ENCODE measurements around the gene RXFP2. TPM values are rescaled to one million over a fixed set of nuclear protein-coding genes. Genes with fewer than 3 reads are reported as not detected.

Gene RXFP2, protein sequence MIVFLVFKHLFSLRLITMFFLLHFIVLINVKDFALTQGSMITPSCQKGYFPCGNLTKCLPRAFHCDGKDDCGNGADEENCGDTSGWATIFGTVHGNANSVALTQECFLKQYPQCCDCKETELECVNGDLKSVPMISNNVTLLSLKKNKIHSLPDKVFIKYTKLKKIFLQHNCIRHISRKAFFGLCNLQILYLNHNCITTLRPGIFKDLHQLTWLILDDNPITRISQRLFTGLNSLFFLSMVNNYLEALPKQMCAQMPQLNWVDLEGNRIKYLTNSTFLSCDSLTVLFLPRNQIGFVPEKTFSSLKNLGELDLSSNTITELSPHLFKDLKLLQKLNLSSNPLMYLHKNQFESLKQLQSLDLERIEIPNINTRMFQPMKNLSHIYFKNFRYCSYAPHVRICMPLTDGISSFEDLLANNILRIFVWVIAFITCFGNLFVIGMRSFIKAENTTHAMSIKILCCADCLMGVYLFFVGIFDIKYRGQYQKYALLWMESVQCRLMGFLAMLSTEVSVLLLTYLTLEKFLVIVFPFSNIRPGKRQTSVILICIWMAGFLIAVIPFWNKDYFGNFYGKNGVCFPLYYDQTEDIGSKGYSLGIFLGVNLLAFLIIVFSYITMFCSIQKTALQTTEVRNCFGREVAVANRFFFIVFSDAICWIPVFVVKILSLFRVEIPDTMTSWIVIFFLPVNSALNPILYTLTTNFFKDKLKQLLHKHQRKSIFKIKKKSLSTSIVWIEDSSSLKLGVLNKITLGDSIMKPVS
- total RNA-seq (not detected), polyA plus RNA-seq (not detected), total RNA-seq (0 reads per million in 6 experiments)

- peaks cover 8 to 19% (median 11%) of the 10 kb centered on the region in 5 donors for H3K27me3 Mint-ChIP-seq
- no peaks in the 10 kb centered on the region for H3K36me3 Mint-ChIP-seq
- POLR2A ChIA-PET = no interaction called here
- H3K27ac Mint-ChIP-seq = no peak within 1 kb of the TSS
- ATAC-seq (no peak), DNase-seq (no peak)
- H3K4me3 Mint-ChIP-seq = no peak within 1 kb of the TSS
- H3K9me3 Mint-ChIP-seq = no peaks in the 10 kb centered on the region
- H3K4me1 Mint-ChIP-seq = peaks cover 0 to 5% (median 2%) of the 10 kb centered on the region in 4 donors
Measured at GRCh38 chr13:31739226-31739625, at the start of gene RXFP2. RXFP2 (plus strand) TSS chr13:31739526; CDS start chr13:31739613, 87 bp downstream.

DNA sequence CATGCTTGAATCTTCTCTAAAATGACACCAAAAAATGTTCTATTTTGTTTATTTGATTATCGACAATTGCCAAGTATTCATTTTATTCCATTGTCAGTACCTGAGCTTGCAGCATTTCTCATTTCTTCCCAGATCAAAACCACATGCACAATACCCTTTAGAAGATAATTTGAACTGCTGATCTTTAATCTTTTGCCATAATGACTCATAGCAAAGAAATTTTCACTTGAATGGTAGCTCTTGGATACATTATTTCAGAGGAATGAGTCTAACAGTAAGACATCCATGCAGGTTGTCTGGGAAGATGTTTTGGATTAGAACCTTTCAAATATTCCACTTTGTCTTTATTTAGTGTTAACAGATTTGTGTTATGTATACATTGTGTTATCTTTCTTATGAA is 42.0 kb upstream of the RXFP2 start:
- DNase-seq (no peak), ATAC-seq (no peak)
- H3K27ac Mint-ChIP-seq = no peak overlapping the region
- peaks cover 0 to 10% (median 3%) of the 10 kb centered on the region in 5 donors for H3K27me3 Mint-ChIP-seq
- H3K4me1 Mint-ChIP-seq = no peaks in the 10 kb centered on the region
- H3K9me3 Mint-ChIP-seq = peaks cover 5 to 29% (median 15%) of the 10 kb centered on the region in 9 donors
- POLR2A ChIA-PET = no interaction called here
- H3K4me3 Mint-ChIP-seq = no peak overlapping the region
- H3K36me3 Mint-ChIP-seq = peaks cover 0 to 8% (median 0%) of the 10 kb centered on the region in 3 donors

- Mint-ChIP-seq H3K36me3 (peaks cover 0 to 8% (median 0%) of the 10 kb centered on the region in 3 donors), H3K4me1 (no peaks in the 10 kb centered on the region), H3K27ac (no peak overlapping the region), H3K27me3 (peaks cover 0 to 10% (median 3%) of the 10 kb centered on the region in 5 donors), H3K4me3 (no peak overlapping the region), H3K9me3 (peaks cover 2 to 18% (median 12%) of the 10 kb centered on the region in 9 donors)
- DNase-seq = no peak
- no peak for ATAC-seq
- POLR2A ChIA-PET = no interaction called here
Measured at GRCh38 chr13:31699650-31700049, 39.7 kb upstream of the RXFP2 start.

- peaks cover 3 to 21% (median 7%) of the 10 kb centered on the region in 5 donors for H3K27me3 Mint-ChIP-seq
- H3K9me3 Mint-ChIP-seq = peaks cover 0 to 4% (median 0%) of the 10 kb centered on the region in 9 donors
- POLR2A ChIA-PET = no interaction called here
- DNase-seq = no peak
- no peak for ATAC-seq
- no peak overlapping the region for H3K27ac Mint-ChIP-seq
- no peaks in the 10 kb centered on the region for H3K36me3 Mint-ChIP-seq
- H3K4me1 Mint-ChIP-seq = no peaks in the 10 kb centered on the region
- H3K4me3 Mint-ChIP-seq = no peak overlapping the region
Measured at GRCh38 chr13:31703780-31704179, 35.5 kb upstream of the RXFP2 start.

- ATAC-seq (no peak), DNase-seq (no peak)
- H3K36me3 Mint-ChIP-seq = no peaks in the 10 kb centered on the region
- no peak overlapping the region for H3K4me3 Mint-ChIP-seq
- H3K4me1 Mint-ChIP-seq = no peaks in the 10 kb centered on the region
- H3K9me3 Mint-ChIP-seq = peaks cover 0 to 5% (median 0%) of the 10 kb centered on the region in 9 donors
- no peak overlapping the region for H3K27ac Mint-ChIP-seq
- POLR2A ChIA-PET = no interaction called here
- H3K27me3 Mint-ChIP-seq = peaks cover 2 to 24% (median 7%) of the 10 kb centered on the region in 5 donors
Measured at GRCh38 chr13:31706105-31706504, 33.2 kb upstream of the RXFP2 start.

- H3K9me3 Mint-ChIP-seq = peaks cover 0 to 9% (median 3%) of the 10 kb centered on the region in 9 donors
- POLR2A ChIA-PET = no interaction called here
- H3K27me3 Mint-ChIP-seq = peaks cover 8 to 37% (median 14%) of the 10 kb centered on the region in 5 donors
- H3K4me3 Mint-ChIP-seq = no peak overlapping the region
- H3K36me3 Mint-ChIP-seq = peaks cover 0 to 4% (median 0%) of the 10 kb centered on the region in 3 donors
- DNase-seq = no peak
- no peak overlapping the region for H3K27ac Mint-ChIP-seq
- H3K4me1 Mint-ChIP-seq = no peaks in the 10 kb centered on the region
- ATAC-seq = no peak
Measured at GRCh38 chr13:31717583-31717982, 21.7 kb upstream of the RXFP2 start.

DNA sequence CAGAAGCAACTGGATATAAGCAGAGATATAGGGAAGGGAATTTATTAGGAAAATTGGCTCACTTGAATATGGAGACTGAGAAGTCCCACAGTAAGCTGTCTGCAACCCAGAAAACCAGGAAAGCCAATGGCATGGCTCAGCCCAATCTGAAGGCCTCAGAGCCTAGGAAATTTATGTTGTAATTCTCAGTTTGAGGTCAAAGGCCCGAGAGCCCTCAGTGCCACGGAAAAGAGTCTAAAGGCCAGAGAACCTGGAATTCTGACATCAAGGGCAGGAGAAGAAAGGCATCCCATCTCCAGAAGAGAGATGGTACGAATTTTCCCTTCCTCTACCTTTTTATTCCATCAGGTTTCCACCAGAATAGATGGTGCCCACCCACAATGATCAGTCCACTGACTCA is 20.1 kb upstream of the RXFP2 start:
- ATAC-seq = no peak
- no peak overlapping the region for H3K27ac Mint-ChIP-seq
- H3K9me3 Mint-ChIP-seq = peaks cover 0 to 9% (median 1%) of the 10 kb centered on the region in 9 donors
- H3K4me1 Mint-ChIP-seq = no peaks in the 10 kb centered on the region
- peaks cover 0 to 4% (median 0%) of the 10 kb centered on the region in 3 donors for H3K36me3 Mint-ChIP-seq
- H3K4me3 Mint-ChIP-seq = no peak overlapping the region
- POLR2A ChIA-PET = no interaction called here
- peaks cover 9 to 39% (median 14%) of the 10 kb centered on the region in 5 donors for H3K27me3 Mint-ChIP-seq
- DNase-seq = no peak

DNA sequence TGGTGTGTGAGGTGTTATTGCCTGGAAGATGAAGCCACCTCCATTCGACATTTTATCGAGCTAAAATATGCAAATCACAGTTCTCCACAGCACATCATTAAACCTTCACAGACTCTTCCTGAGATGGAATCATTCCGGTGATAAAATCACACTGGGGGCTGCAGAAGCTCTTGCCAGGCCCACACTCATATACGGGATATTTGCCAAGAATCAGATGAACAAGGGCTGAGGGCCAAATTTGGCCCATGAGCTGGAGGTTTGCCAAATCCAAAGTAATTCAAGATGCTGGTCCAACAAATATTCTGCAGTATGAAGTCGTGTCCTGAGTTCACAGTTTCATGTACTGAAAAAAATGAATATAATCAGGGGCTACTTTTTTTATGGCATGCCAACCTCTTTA is 16.7 kb upstream of the RXFP2 start:
- DNase-seq (no peak), ATAC-seq (no peak)
- Mint-ChIP-seq H3K36me3 (peaks cover 0 to 4% (median 0%) of the 10 kb centered on the region in 3 donors), H3K4me1 (no peaks in the 10 kb centered on the region), H3K27me3 (peaks cover 9 to 25% (median 14%) of the 10 kb centered on the region in 5 donors), H3K27ac (no peak overlapping the region), H3K4me3 (no peak overlapping the region), H3K9me3 (peaks cover 0 to 9% (median 2%) of the 10 kb centered on the region in 9 donors)
- POLR2A ChIA-PET = no interaction called here

DNA sequence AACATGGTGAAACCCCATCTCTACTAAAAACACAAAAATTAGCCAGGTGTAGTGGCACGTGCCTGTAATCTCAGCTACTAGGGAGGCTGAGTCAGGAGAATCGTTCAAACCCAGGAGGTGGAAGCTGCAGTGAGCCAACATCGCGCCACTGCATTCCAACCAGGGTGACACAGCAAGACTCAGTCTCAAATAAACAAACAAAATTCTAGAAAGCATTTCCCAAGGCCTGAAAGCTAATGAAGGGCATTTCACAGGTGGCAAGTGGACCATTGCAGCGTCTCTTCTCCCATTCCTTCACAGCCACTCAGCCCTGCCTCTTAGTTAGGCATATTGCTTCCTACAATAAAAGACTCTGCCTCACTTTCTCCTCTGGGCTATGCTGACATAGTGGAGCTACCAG is 13.5 kb upstream of the RXFP2 start:
- peaks cover 0 to 8% (median 3%) of the 10 kb centered on the region in 9 donors for H3K9me3 Mint-ChIP-seq
- ATAC-seq (no peak), DNase-seq (no peak)
- H3K4me3 Mint-ChIP-seq = no peak overlapping the region
- H3K4me1 Mint-ChIP-seq = no peaks in the 10 kb centered on the region
- H3K27ac Mint-ChIP-seq = no peak overlapping the region
- H3K27me3 Mint-ChIP-seq = peaks cover 6 to 17% (median 13%) of the 10 kb centered on the region in 5 donors
- H3K36me3 Mint-ChIP-seq = peaks cover 0 to 4% (median 0%) of the 10 kb centered on the region in 3 donors
- POLR2A ChIA-PET = no interaction called here

DNA sequence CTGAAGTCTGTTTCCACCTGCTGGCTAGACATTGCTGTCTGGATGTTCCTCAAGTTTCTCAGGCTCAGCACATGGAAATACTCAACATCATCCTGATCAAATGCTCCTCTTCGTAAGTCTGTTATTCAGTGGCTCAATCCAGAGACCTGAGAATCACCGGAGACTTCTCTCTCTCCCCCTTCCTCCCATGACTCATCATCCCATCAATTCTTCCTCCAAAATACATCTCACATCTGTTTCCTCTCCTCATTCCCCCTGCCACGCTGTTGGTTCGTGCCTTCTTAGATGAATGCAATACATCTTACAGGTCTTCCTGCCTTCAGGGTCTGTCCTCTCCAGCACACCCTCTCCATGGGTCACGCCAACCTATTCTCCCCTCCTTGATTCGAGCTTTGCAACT is 7.4 kb upstream of the RXFP2 start:
- H3K27ac Mint-ChIP-seq = no peak overlapping the region
- H3K27me3 Mint-ChIP-seq = peaks cover 8 to 25% (median 9%) of the 10 kb centered on the region in 5 donors
- POLR2A ChIA-PET = no interaction called here

DNA sequence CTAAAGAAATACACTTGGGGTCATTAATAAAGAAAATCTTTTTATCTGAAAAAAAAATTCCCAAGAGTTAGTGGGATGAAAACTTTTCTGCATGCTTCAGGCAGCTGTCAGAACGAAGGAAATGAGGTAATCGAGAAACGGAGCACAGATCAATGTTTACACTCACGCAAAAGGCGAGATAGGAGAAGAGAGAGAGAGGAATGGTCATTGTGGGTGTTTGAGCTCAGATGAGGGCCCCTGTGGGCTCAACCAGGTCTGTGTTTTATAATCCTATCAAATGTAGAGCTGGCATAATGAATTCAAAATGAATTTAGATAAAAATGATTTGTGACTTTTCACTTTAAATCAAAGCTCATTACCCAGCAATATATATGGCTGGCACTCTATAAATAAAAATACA is 6.3 kb upstream of the RXFP2 start:
- POLR2A ChIA-PET = no interaction called here
- peaks cover 5 to 25% (median 6%) of the 10 kb centered on the region in 5 donors for H3K27me3 Mint-ChIP-seq
- no peaks in the 10 kb centered on the region for H3K4me1 Mint-ChIP-seq
- H3K4me3 Mint-ChIP-seq = no peak overlapping the region
- no peaks in the 10 kb centered on the region for H3K36me3 Mint-ChIP-seq
- peaks cover 0 to 1% (median 0%) of the 10 kb centered on the region in 9 donors for H3K9me3 Mint-ChIP-seq
- DNase-seq = no peak
- ATAC-seq = no peak
- no peak overlapping the region for H3K27ac Mint-ChIP-seq

More for the DNA sequence above, 7.4 kb upstream of the RXFP2 start:
- no peak for DNase-seq
- no peak overlapping the region for H3K4me3 Mint-ChIP-seq
- no peaks in the 10 kb centered on the region for H3K36me3 Mint-ChIP-seq
- ATAC-seq = no peak
- no peaks in the 10 kb centered on the region for H3K4me1 Mint-ChIP-seq
- peaks cover 0 to 1% (median 0%) of the 10 kb centered on the region in 9 donors for H3K9me3 Mint-ChIP-seq

GRCh38 chr13:31733647-31734046 is 5.7 kb upstream of the RXFP2 start:
- Mint-ChIP-seq H3K27me3 (peaks cover 5 to 25% (median 6%) of the 10 kb centered on the region in 5 donors), H3K4me1 (no peaks in the 10 kb centered on the region), H3K4me3 (no peak overlapping the region), H3K36me3 (no peaks in the 10 kb centered on the region), H3K27ac (no peak overlapping the region), H3K9me3 (no peaks in the 10 kb centered on the region)
- no peak for ATAC-seq
- no peak for DNase-seq
- POLR2A ChIA-PET = no interaction called here

All from naive thymus-derived CD8-positive, alpha-beta T cell (primary cell).